WTC11 (cell line): ENCODE data around the gene MKLN1. TPM values are rescaled to one million over a fixed set of nuclear protein-coding genes. Genes with fewer than 3 reads are reported as not detected.

Experiments used
- ATAC-seq: fragments of 200-7000 bp; cut with Tn5 transposase; 2 replicates; pipeline ENCODE4 v1.10.0; 2021; ENCODE audit warnings: mild to moderate bottlenecking, moderate library complexity
- CTCF ChIA-PET: fragments of 300-600 bp; sonication (Branson Sonifier 250); formaldehyde crosslinking; loops from one replicate; lab custom pipeline; 2021; ENCODE audit warnings: antibody characterized with exemption; lab: Charles Lee
- POLR2A ChIA-PET: fragments of 350-600 bp; sonication (Branson Sonifier 250); formaldehyde crosslinking; loops from one replicate; lab custom pipeline; 2021; ENCODE audit warnings: antibody characterized with exemption; lab: Charles Lee
- DNase-seq: peaks from one replicate; pipeline ENCODE4 v3.0.0; 2021; ENCODE audit warnings: low spot score
- H3K27ac Mint-ChIP-seq: 2 replicates; pipeline ENCODE4 v1.8.0; 2021; ENCODE audit warnings: mixed read lengths
- H3K27me3 Mint-ChIP-seq: 2 replicates; pipeline ENCODE4 v1.8.0; 2021; ENCODE audit warnings: low read depth, mild to moderate bottlenecking, moderate library complexity, mixed read lengths
- H3K36me3 Mint-ChIP-seq: 2 replicates; pipeline ENCODE4 v1.8.0; 2021; ENCODE audit warnings: mixed read lengths
- H3K4me1 Mint-ChIP-seq: 2 replicates; pipeline ENCODE4 v1.8.0; 2022; ENCODE audit warnings: mixed read lengths
- H3K4me3 Mint-ChIP-seq: 2 replicates; pipeline ENCODE4 v1.8.0; 2021; ENCODE audit warnings: mild to moderate bottlenecking, moderate library complexity, mixed read lengths
- H3K9me3 Mint-ChIP-seq: 2 replicates; pipeline ENCODE4 v1.8.0; 2021; ENCODE audit warnings: mixed read lengths
- EMX1 ChIP-seq: fragments of 250-450 bp; sonication (Bioruptor Pico); IDR thresholded peaks from 2 replicates; pipeline ENCODE4 v1.8.0; 2021; ENCODE audit warnings: mild to moderate bottlenecking
- ESRRA ChIP-seq: sonication (generic); formaldehyde crosslinking; IDR thresholded peaks from 2 replicates; pipeline ENCODE4 v1.8.1; 2022; ENCODE audit warnings: mild to moderate bottlenecking, missing genetic modification reagents, borderline replicate concordance
- FOXP4 ChIP-seq: sonication (generic); formaldehyde crosslinking; IDR thresholded peaks from 2 replicates; pipeline ENCODE4 v1.8.0; 2022; ENCODE audit warnings: mild to moderate bottlenecking, missing genetic modification reagents
- GTF2I ChIP-seq: fragments of 250-450 bp; sonication (Bioruptor Pico); conservative IDR thresholded peaks from 2 replicates; pipeline ENCODE4 v1.4.0; 2021; ENCODE audit warnings: mild to moderate bottlenecking
- KAT7 ChIP-seq: sonication (generic); formaldehyde crosslinking; IDR thresholded peaks from 2 replicates; pipeline ENCODE4 v1.8.1; 2023; ENCODE audit warnings: missing genetic modification reagents, mild to moderate bottlenecking, borderline replicate concordance
- MAX ChIP-seq: sonication (generic); formaldehyde crosslinking; IDR thresholded peaks from 2 replicates; pipeline ENCODE4 v1.8.0; 2022; ENCODE audit warnings: mild to moderate bottlenecking, missing genetic modification reagents
- MLX ChIP-seq: sonication (generic); formaldehyde crosslinking; IDR thresholded peaks from 2 replicates; pipeline ENCODE4 v1.8.1; 2023; ENCODE audit warnings: mild to moderate bottlenecking, missing genetic modification reagents, moderate library complexity
- MXD4 ChIP-seq: fragments of 250-450 bp; sonication (Bioruptor Pico); IDR thresholded peaks from 2 replicates; pipeline ENCODE4 v1.8.0; 2021; ENCODE audit warnings: mild to moderate bottlenecking, moderate library complexity, borderline replicate concordance
- NFATC4 ChIP-seq: fragments of 250-450 bp; sonication (Bioruptor Pico); IDR thresholded peaks from 2 replicates; pipeline ENCODE4 v1.9.0; 2021; ENCODE audit warnings: mild to moderate bottlenecking
- NR3C1 ChIP-seq: sonication (generic); formaldehyde crosslinking; conservative IDR thresholded peaks from 2 replicates; pipeline ENCODE4 v1.8.1; 2023; ENCODE audit warnings: low read depth, mild to moderate bottlenecking, missing genetic modification reagents
- OVOL2 ChIP-seq: fragments of 250-450 bp; sonication (Bioruptor Pico); IDR thresholded peaks from 2 replicates; pipeline ENCODE4 v1.9.0; 2021; ENCODE audit warnings: mild to moderate bottlenecking, borderline replicate concordance
- PRDM15 ChIP-seq: sonication (generic); formaldehyde crosslinking; IDR thresholded peaks from 2 replicates; pipeline ENCODE4 v1.8.0; 2022; ENCODE audit warnings: missing genetic modification reagents
- SMAD3 ChIP-seq: sonication (generic); formaldehyde crosslinking; IDR thresholded peaks from 2 replicates; pipeline ENCODE4 v1.8.0; 2022; ENCODE audit warnings: missing genetic modification reagents, mild to moderate bottlenecking, borderline replicate concordance
- SMAD4 ChIP-seq: sonication (generic); formaldehyde crosslinking; IDR thresholded peaks from 2 replicates; pipeline ENCODE4 v1.8.0; 2022; ENCODE audit warnings: mild to moderate bottlenecking, missing genetic modification reagents
- TCF7 ChIP-seq: sonication (generic); formaldehyde crosslinking; IDR thresholded peaks from 2 replicates; pipeline ENCODE4 v1.8.0; 2022; ENCODE audit warnings: mild to moderate bottlenecking, low read depth, missing genetic modification reagents, moderate library complexity
- USF1 ChIP-seq: sonication (generic); formaldehyde crosslinking; IDR thresholded peaks from 2 replicates; pipeline ENCODE4 v1.8.0; 2022; ENCODE audit warnings: mild to moderate bottlenecking, missing genetic modification reagents
- ZNF232 ChIP-seq: sonication (generic); formaldehyde crosslinking; IDR thresholded peaks from 2 replicates; pipeline ENCODE4 v1.8.0; 2022; ENCODE audit warnings: mild to moderate bottlenecking, missing genetic modification reagents
- ZNF416 ChIP-seq: fragments of 250-450 bp; sonication (Bioruptor Pico); IDR thresholded peaks from 2 replicates; pipeline ENCODE4 v1.9.0; 2021; ENCODE audit warnings: mild to moderate bottlenecking, inconsistent platforms
- ZNF671 ChIP-seq: fragments of 250-450 bp; sonication (Bioruptor Pico); IDR thresholded peaks from 2 replicates; pipeline ENCODE4 v1.8.0; 2021; ENCODE audit warnings: mild to moderate bottlenecking
- total RNA-seq: library from RNA; stranded (reverse); gene quantifications from 3 replicates; pipeline ENCODE4 v1.2.3, GENCODE V29; 2021

Gene MKLN1
- total RNA-seq, 1 experiment from 2014 or later: 37.6 TPM

GRCh38 chr7:131341690-131342089 lies 14.0 kb downstream of the MKLN1 start:
- Mint-ChIP-seq H3K36me3 (peaks cover 10% of the 10 kb centered on the region), H3K27me3 (no peaks in the 10 kb centered on the region), H3K9me3 (peaks cover 10% of the 10 kb centered on the region), H3K27ac (no peak overlapping the region; the same call in 1 of the 2 replicates), H3K4me3 (no peak overlapping the region), H3K4me1 (peaks cover 51% of the 10 kb centered on the region)
- peak; percentile 63 for DNase-seq
- peak; percentile 83 for ATAC-seq
- TF ChIP-seq SMAD4 (CRISPR knock-in tag): no peak
- no peak for TF ChIP-seq MAX (CRISPR knock-in tag)
- no peak for TF ChIP-seq ESRRA (CRISPR knock-in tag)
- TF ChIP-seq FOXP4: no peak
- no peak for TF ChIP-seq MXD4
- TF ChIP-seq ZNF416 (CRISPR knock-in tag): no peak
- TF ChIP-seq ZNF232 (CRISPR knock-in tag): no peak
- no peak for TF ChIP-seq NFATC4 (CRISPR knock-in tag)
- TF ChIP-seq ZNF671 (CRISPR knock-in tag): no peak
- no peak for TF ChIP-seq OVOL2
- TF ChIP-seq NR3C1 (CRISPR knock-in tag): no peak
- TF ChIP-seq KAT7: no peak
- no peak for TF ChIP-seq TCF7 (CRISPR knock-in tag)
- no peak for TF ChIP-seq USF1 (CRISPR knock-in tag)
- POLR2A ChIA-PET: no interaction called here
- CTCF ChIA-PET: no interaction called here

GRCh38 chr7:131342864-131343442 lies 15.3 kb downstream of the MKLN1 start:
- DNase-seq: no peak
- 0 out of 2 replicates have a peak, but pooled peaks cover 3% of the 10 kb centered on the region for H3K36me3 Mint-ChIP-seq
- H3K9me3 Mint-ChIP-seq: 0 out of 2 replicates have a peak, but pooled peaks cover 2% of the 10 kb centered on the region
- POLR2A ChIA-PET: no interaction called here
- CTCF ChIA-PET: no interaction called here
- TF ChIP-seq GTF2I (CRISPR knock-in tag) (no peak), MLX (CRISPR knock-in tag) (no peak), SMAD3 (CRISPR knock-in tag) (no peak)
- ATAC-seq: no peak
- no peak overlapping the region for H3K27ac Mint-ChIP-seq
- H3K27me3 Mint-ChIP-seq: no peaks in the 10 kb centered on the region
- H3K4me1 Mint-ChIP-seq: peaks cover 63% of the 10 kb centered on the region
- no peak overlapping the region for H3K4me3 Mint-ChIP-seq

- ChIA-PET CTCF (interaction anchor here (0.8 to 2.0 kb wide), 9 partner anchors 9 to 450 kb away, joined by 3 to 7 read pairs (median 4); partner anchors contain the start of gene MKLN1), POLR2A (interaction anchor here (1.1 kb wide), 1 partner anchor 24 kb away, joined by 4 read pairs; no protein-coding TSS in a partner anchor)
- Mint-ChIP-seq H3K36me3 (peaks cover 15% of the 10 kb centered on the region), H3K27me3 (no peaks in the 10 kb centered on the region), H3K9me3 (peaks cover 10% of the 10 kb centered on the region), H3K27ac (peak overlapping the region; percentile 96), H3K4me1 (peaks cover 54% of the 10 kb centered on the region), H3K4me3 (peak overlapping the region; percentile 43)
- TF ChIP-seq PRDM15 (CRISPR knock-in tag): no peak
- TF ChIP-seq EMX1 (CRISPR knock-in tag): 0 out of 2 replicates have a peak, but pooled peaks have one; percentile 51
- ATAC-seq (peak; percentile 98), DNase-seq (peak; percentile 37)
Observed at GRCh38 chr7:131346885-131347592, 19.4 kb downstream of the MKLN1 start.
